Karpas-422 (cell line): ENCODE data around the gene B3GNT7. TPM values are rescaled to one million over a fixed set of nuclear protein-coding genes. Genes with fewer than 3 reads are reported as not detected.

ENCODE experiments used
- DNase-seq: peaks from one replicate; pipeline ENCODE4 v3.0.0-alpha.2; 2015
- H2AFZ ChIP-seq: fragments of 200-600 bp; sonication (generic); 2 replicates; pipeline ENCODE4 v1.6.1; 2014; ENCODE audit warnings: antibody characterized with exemption, low read length, mixed read lengths
- H3K27ac ChIP-seq: fragments of 200-600 bp; sonication (generic); 2 replicates; pipeline ENCODE4 v1.5.1; 2014; ENCODE audit warnings: mild to moderate bottlenecking, low read length, moderate library complexity
- H3K27me3 ChIP-seq: fragments of 200-600 bp; sonication (generic); 2 replicates; pipeline ENCODE4 v1.6.1; 2014; ENCODE audit warnings: low read length, mixed read lengths
- H3K36me3 ChIP-seq: fragments of 200-600 bp; sonication (generic); 2 replicates; pipeline ENCODE4 v1.6.1; 2014; ENCODE audit warnings: low read length, mixed read lengths; ENCODE audit not compliant: insufficient read depth
- H3K4me1 ChIP-seq: fragments of 200-600 bp; sonication (generic); 2 replicates; pipeline ENCODE4 v1.6.1; 2014; ENCODE audit warnings: mild to moderate bottlenecking, low read length, mixed read lengths
- H3K4me2 ChIP-seq: fragments of 200-600 bp; sonication (generic); 2 replicates; pipeline ENCODE4 v1.6.1; 2014; ENCODE audit warnings: low read length, low read depth, mild to moderate bottlenecking; ENCODE audit not compliant: poor library complexity, severe bottlenecking
- H3K4me3 ChIP-seq: fragments of 200-600 bp; sonication (generic); 2 replicates; pipeline ENCODE4 v1.5.1; 2014; ENCODE audit warnings: mild to moderate bottlenecking, antibody characterized with exemption, low read length, mixed read lengths
- H3K79me2 ChIP-seq: fragments of 200-600 bp; sonication (generic); 2 replicates; pipeline ENCODE4 v1.6.1; 2014; ENCODE audit warnings: mild to moderate bottlenecking, low read length, mixed read lengths
- H3K9ac ChIP-seq: fragments of 200-600 bp; sonication (generic); 2 replicates; pipeline ENCODE4 v1.6.0; 2014; ENCODE audit warnings: low read length
- H3K9me2 ChIP-seq: fragments of 200-600 bp; sonication (generic), shearing (Covaris generic); replicated peaks from 2 replicates; pipeline ENCODE4 v1.6.0; 2014; ENCODE audit warnings: mild to moderate bottlenecking, low read length, moderate library complexity; ENCODE audit not compliant: insufficient read depth
- H3K9me3 ChIP-seq: fragments of 300-700, 200-600 bp; sonication (generic); 2 replicates; pipeline ENCODE4 v1.6.1; 2014; ENCODE audit warnings: low read length, mixed read lengths
- H4K20me1 ChIP-seq: fragments of 200-600 bp; sonication (generic); 2 replicates; pipeline ENCODE4 v1.6.1; 2014; ENCODE audit warnings: mild to moderate bottlenecking, antibody characterized with exemption, low read length, low read depth; ENCODE audit not compliant: insufficient read depth
- total RNA-seq: library from RNA; depleted of rRNA; stranded (reverse); fragments of >200 nt; shearing (Covaris generic); gene quantifications from 2 replicates; pipeline ENCODE4 v1.2.3, GENCODE V29; 2014; ENCODE audit warnings: low replicate concordance

B3GNT7 gene
- total RNA-seq, 1 experiment from 2014 or later = 2.8 TPM

DNA sequence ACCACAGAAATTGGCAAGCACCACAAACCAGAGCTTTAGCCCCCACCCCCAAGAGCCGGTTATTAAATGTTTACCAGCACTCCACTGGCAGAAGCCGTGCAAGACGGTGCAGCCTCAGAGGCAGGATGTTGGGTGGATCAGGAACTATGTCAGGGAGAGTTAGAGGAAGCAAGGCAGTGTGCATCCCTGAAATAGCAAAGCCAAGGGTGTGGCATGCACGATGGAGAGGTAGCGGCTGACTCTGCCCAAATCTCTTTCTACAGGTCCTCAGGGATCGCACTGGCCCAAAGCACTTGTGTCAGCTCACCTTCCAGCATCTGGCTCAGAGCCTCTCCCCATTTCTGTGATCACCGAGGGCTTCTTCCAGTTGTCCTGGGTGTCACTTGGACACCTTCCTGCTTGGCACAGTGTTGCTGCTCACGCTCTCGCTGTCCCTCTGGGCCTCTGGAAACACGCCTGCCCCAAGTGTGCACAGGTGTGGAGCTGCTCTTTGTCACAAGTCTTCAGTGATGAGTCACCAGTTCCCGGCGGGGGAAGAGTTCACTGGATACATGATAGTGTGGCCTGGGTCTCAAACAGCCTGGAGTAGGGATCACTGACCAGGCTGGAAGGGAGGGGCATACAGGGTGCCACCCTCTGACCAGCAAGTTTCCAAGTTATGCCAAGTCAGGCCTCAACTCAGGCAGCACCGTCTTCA is 17.3 kb upstream of the B3GNT7 start:
- Histone ChIP-seq H3K4me3 (no peak overlapping the region), H3K27ac (no peak overlapping the region), H3K9ac (no peak overlapping the region), H2AFZ (no peak overlapping the region), H4K20me1 (no peaks in the 10 kb centered on the region), H3K36me3 (no peaks in the 10 kb centered on the region), H3K79me2 (no peaks in the 10 kb centered on the region), H3K9me2 (no peaks in the 10 kb centered on the region), H3K9me3 (no peaks in the 10 kb centered on the region), H3K4me2 (no peak overlapping the region), H3K27me3 (no peaks in the 10 kb centered on the region), H3K4me1 (peaks cover 3% of the 10 kb centered on the region; the same call in 1 of the 2 replicates)
- no peak for DNase-seq

- no peaks in the 10 kb centered on the region for H3K79me2 ChIP-seq
- H3K9ac ChIP-seq = no peak overlapping the region
- H2AFZ ChIP-seq = no peak overlapping the region
- H3K36me3 ChIP-seq = no peaks in the 10 kb centered on the region
- peaks cover 3% of the 10 kb centered on the region; the same call in 1 of the 2 replicates for H3K4me1 ChIP-seq
- no peak overlapping the region for H3K4me3 ChIP-seq
- H3K9me3 ChIP-seq = no peaks in the 10 kb centered on the region
- H3K4me2 ChIP-seq = no peak overlapping the region
- H3K27ac ChIP-seq = no peak overlapping the region
- no peaks in the 10 kb centered on the region for H4K20me1 ChIP-seq
- no peaks in the 10 kb centered on the region for H3K27me3 ChIP-seq
- DNase-seq = no peak
- H3K9me2 ChIP-seq = no peaks in the 10 kb centered on the region
These were observed 16.0 kb upstream of the B3GNT7 start for GRCh38 chr2:231379266-231380215.

GRCh38 chr2:231380307-231380706 is 15.2 kb upstream of the B3GNT7 start:
- H3K9me2 ChIP-seq = no peaks in the 10 kb centered on the region
- no peaks in the 10 kb centered on the region for H3K4me1 ChIP-seq

GRCh38 chr2:231380991-231381847 is 14.3 kb upstream of the B3GNT7 start:
- no peak for DNase-seq
- H3K4me2 ChIP-seq = no peak overlapping the region
- H3K79me2 ChIP-seq = no peaks in the 10 kb centered on the region

More at GRCh38 chr2:231380307-231380706, 15.2 kb upstream of the B3GNT7 start:
- no peak for DNase-seq
- Histone ChIP-seq H3K4me2 (no peak overlapping the region), H3K36me3 (no peaks in the 10 kb centered on the region; the same call in 1 of the 2 replicates), H3K9me3 (0 out of 2 replicates have a peak, but pooled peaks cover 5% of the 10 kb centered on the region), H3K4me3 (no peak overlapping the region), H4K20me1 (no peaks in the 10 kb centered on the region), H3K27ac (no peak overlapping the region), H3K9ac (no peak overlapping the region), H2AFZ (no peak overlapping the region), H3K27me3 (no peaks in the 10 kb centered on the region), H3K79me2 (no peaks in the 10 kb centered on the region)

DNA sequence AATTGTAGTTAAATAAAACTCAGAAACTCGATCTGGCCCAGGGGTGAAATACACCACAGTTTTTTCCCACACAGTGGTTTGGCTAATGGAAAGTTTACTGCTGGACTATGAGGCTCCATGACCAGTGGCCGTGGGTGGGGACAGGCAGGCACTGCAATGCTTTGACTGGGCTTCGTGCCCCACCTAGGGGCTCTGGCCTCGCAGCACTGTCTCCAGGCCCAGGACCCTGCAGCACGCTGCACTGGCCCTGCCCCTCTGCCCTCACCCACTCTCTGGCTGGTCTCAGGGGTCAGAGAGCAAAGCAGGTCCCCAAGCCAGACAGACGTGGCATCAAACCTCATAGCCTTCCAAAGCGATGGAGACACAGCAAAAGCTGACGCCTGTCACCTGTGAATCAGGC is 13.4 kb upstream of the B3GNT7 start:
- no peak overlapping the region for H3K9ac ChIP-seq
- no peaks in the 10 kb centered on the region for H3K79me2 ChIP-seq
- no peaks in the 10 kb centered on the region for H3K9me2 ChIP-seq
- H3K4me2 ChIP-seq = no peak overlapping the region
- no peak for DNase-seq
- no peaks in the 10 kb centered on the region; the same call in 1 of the 2 replicates for H3K36me3 ChIP-seq
- no peak overlapping the region for H2AFZ ChIP-seq
- no peaks in the 10 kb centered on the region for H3K27me3 ChIP-seq
- no peak overlapping the region for H3K27ac ChIP-seq
- no peaks in the 10 kb centered on the region for H3K4me1 ChIP-seq
- H4K20me1 ChIP-seq = no peaks in the 10 kb centered on the region
- H3K9me3 ChIP-seq = 0 out of 2 replicates have a peak, but pooled peaks cover 5% of the 10 kb centered on the region
- no peak overlapping the region for H3K4me3 ChIP-seq

More at GRCh38 chr2:231380991-231381847, 14.3 kb upstream of the B3GNT7 start:
- Histone ChIP-seq H3K9ac (no peak overlapping the region), H3K36me3 (no peaks in the 10 kb centered on the region; the same call in 1 of the 2 replicates), H3K27ac (no peak overlapping the region), H3K4me1 (no peaks in the 10 kb centered on the region), H3K27me3 (no peaks in the 10 kb centered on the region), H4K20me1 (no peaks in the 10 kb centered on the region), H2AFZ (no peak overlapping the region), H3K9me3 (0 out of 2 replicates have a peak, but pooled peaks cover 5% of the 10 kb centered on the region), H3K9me2 (no peaks in the 10 kb centered on the region), H3K4me3 (no peak overlapping the region)

GRCh38 chr2:231383416-231384108 is 11.9 kb upstream of the B3GNT7 start:
- no peak overlapping the region for H3K4me3 ChIP-seq
- H3K4me2 ChIP-seq = no peak overlapping the region
- H3K79me2 ChIP-seq = no peaks in the 10 kb centered on the region
- no peaks in the 10 kb centered on the region for H4K20me1 ChIP-seq
- H3K9me2 ChIP-seq = no peaks in the 10 kb centered on the region
- H2AFZ ChIP-seq = no peak overlapping the region
- DNase-seq = no peak
- H3K36me3 ChIP-seq = no peaks in the 10 kb centered on the region; the same call in 1 of the 2 replicates
- H3K9me3 ChIP-seq = 0 out of 2 replicates have a peak, but pooled peaks cover 5% of the 10 kb centered on the region
- no peaks in the 10 kb centered on the region for H3K4me1 ChIP-seq
- no peak overlapping the region for H3K27ac ChIP-seq
- no peak overlapping the region for H3K9ac ChIP-seq
- no peaks in the 10 kb centered on the region for H3K27me3 ChIP-seq

DNA sequence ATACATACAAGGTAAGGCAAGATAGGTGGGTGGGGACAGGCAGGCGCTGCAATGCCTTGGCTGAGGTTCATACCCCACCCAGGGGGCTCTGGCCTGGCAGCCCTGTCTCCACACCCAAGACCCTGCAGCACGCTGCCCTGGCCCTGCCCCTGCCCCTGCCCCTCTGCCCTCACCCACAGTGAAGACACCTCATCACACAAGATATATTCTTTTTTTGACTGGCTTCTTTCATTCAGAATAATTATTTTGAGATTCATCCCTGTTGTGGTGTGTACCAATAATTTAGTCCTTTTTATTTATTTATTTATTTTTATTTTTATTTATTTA is 11.4 kb upstream of the B3GNT7 start:
- no peak overlapping the region for H3K27ac ChIP-seq
- H3K79me2 ChIP-seq = no peaks in the 10 kb centered on the region
- no peaks in the 10 kb centered on the region for H4K20me1 ChIP-seq
- H3K9me3 ChIP-seq = 0 out of 2 replicates have a peak, but pooled peaks cover 5% of the 10 kb centered on the region
- no peaks in the 10 kb centered on the region for H3K4me1 ChIP-seq
- no peak overlapping the region for H3K4me3 ChIP-seq
- no peak overlapping the region for H2AFZ ChIP-seq
- no peak overlapping the region for H3K4me2 ChIP-seq
- H3K27me3 ChIP-seq = no peaks in the 10 kb centered on the region
- H3K9me2 ChIP-seq = no peaks in the 10 kb centered on the region
- H3K36me3 ChIP-seq = no peaks in the 10 kb centered on the region; the same call in 1 of the 2 replicates
- no peak overlapping the region for H3K9ac ChIP-seq
- DNase-seq = no peak
